Measurements from ENCODE around the gene RASA2. TPM values are rescaled to one million over a fixed set of nuclear protein-coding genes. Genes with fewer than 3 reads are reported as not detected.

The RASA2 gene
- total and polyA plus RNA-seq, 2 experiments from 2014 or later: 16.6 to 28.6 TPM

GRCh38 chr3:141439589-141439988 is 47.2 kb upstream of the RASA2 start (continued):
- TF ChIP-seq ZNF462 (CRISPR knock-in tag; IDR thresholded peaks at IDR 0.05) (no peak), CREB1 (CRISPR knock-in tag; IDR thresholded peaks at IDR 0.05; ENCODE audit: low read depth) (no peak), ETS1 (IDR thresholded peaks at IDR 0.05) (no peak)

- Mint-ChIP-seq H3K9me3 (no peaks in the 10 kb centered on the region), H3K27me3 (ENCODE audit: insufficient read depth, low read depth, poor library complexity) (no peaks in the 10 kb centered on the region), H3K36me3 (ENCODE audit: low read depth) (no peaks in the 10 kb centered on the region), H3K4me1 (peaks cover 8% of the 10 kb centered on the region; the same call in 2 of the 3 replicates), H3K4me3 (no peak overlapping the region), H3K27ac (peak overlapping the region; percentile 89)
- DNase-seq (ENCODE audit: low spot score) (no peak), ATAC-seq (no peak)
- no peaks in the 10 kb centered on the region for H4K20me1 ChIP-seq (replicated peaks; ENCODE audit: insufficient read depth)
- H3K4me2 ChIP-seq: no peak overlapping the region
- H3K4me3 ChIP-seq: no peak overlapping the region
- no peak overlapping the region for H2AFZ ChIP-seq
- H3K79me2 ChIP-seq (replicated peaks; ENCODE audit: insufficient read depth): no peaks in the 10 kb centered on the region
- H3K4me1 ChIP-seq (ENCODE audit: insufficient read depth): no peaks in the 10 kb centered on the region; the same call in 1 of the 2 replicates
- no peak overlapping the region for H3K27ac ChIP-seq (ENCODE audit: low read depth)
- no peaks in the 10 kb centered on the region for H3K9me2 ChIP-seq (ENCODE audit: insufficient read depth)
- H3K27me3 ChIP-seq (ENCODE audit: insufficient read depth): no peaks in the 10 kb centered on the region
- no peaks in the 10 kb centered on the region for H3F3A ChIP-seq (replicated peaks; ENCODE audit: low read depth)
- no peaks in the 10 kb centered on the region for H3K36me3 ChIP-seq (ENCODE audit: insufficient read depth)
- TF ChIP-seq ETS1 (IDR thresholded peaks at IDR 0.05): no peak
- no peak for TF ChIP-seq ZNF114 (CRISPR knock-in tag; IDR thresholded peaks at IDR 0.05)
- TF ChIP-seq EZH2phosphoT487 (IDR thresholded peaks at IDR 0.05; ENCODE audit: unreplicated experiment): no peak
- TF ChIP-seq REST (IDR thresholded peaks at IDR 0.05; ENCODE audit: unreplicated experiment): no peak
- no peak for TF ChIP-seq STAT1 (IDR thresholded peaks at IDR 0.05; ENCODE audit: unreplicated experiment)
These were observed 45.9 kb upstream of the RASA2 start for GRCh38 chr3:141440942-141441341.

Data from GM23338 (cell line).